ENCODE data around the gene RAB3A. TPM values are rescaled to one million over a fixed set of nuclear protein-coding genes. Genes with fewer than 3 reads are reported as not detected.
A peak's percentile ranks its signal among the peaks of the same experiment; 100 is the strongest.

Gene RAB3A
- total and polyA plus RNA-seq, 9 of the 15 experiments (the other 6 are each of a cell fraction or from before 2014, with no cell fraction given) = 0.17 to 5.1 (median 0.90) TPM; not detected in 1

GRCh38 chr19:18208098-18208951 is 4.5 kb upstream of the RAB3A start (continued):
- TF ChIP-seq JUNB (CRISPR knock-in tag; conservative IDR thresholded peaks at IDR 0.05) (no peak), SAFB2 (IDR thresholded peaks at IDR 0.05; ENCODE audit: borderline replicate concordance, low read depth, low read length, severe bottlenecking) (no peak), TEAD4 (IDR thresholded peaks at IDR 0.05; ENCODE audit: low read length) (no peak), TEAD4 (CRISPR knock-in tag; IDR thresholded peaks at IDR 0.05; ENCODE audit: borderline replicate concordance) (no peak), HMG20B (CRISPR knock-in tag; IDR thresholded peaks at IDR 0.05) (no peak), GATAD2A (IDR thresholded peaks at IDR 0.05) (no peak), DNMT1 (IDR thresholded peaks at IDR 0.05) (no peak), BHLHE40 (IDR thresholded peaks at IDR 0.05; ENCODE audit: low read length) (peak; percentile 32; the same call in 1 of the 2 replicates), BRD9 (IDR thresholded peaks at IDR 0.05; ENCODE audit: low read depth, partially characterized antibody) (no peak), ILF3 (IDR thresholded peaks at IDR 0.05; ENCODE audit: borderline replicate concordance) (no peak), TCF7L2 (IDR thresholded peaks at IDR 0.05; ENCODE audit: low read depth, low read length) (no peak), SETDB1 (IDR thresholded peaks at IDR 0.05; ENCODE audit: low read length) (no peak), ERF (CRISPR knock-in tag; IDR thresholded peaks at IDR 0.05) (no peak), MEIS2 (IDR thresholded peaks at IDR 0.05; ENCODE audit: partially characterized antibody) (no peak), KDM1A (IDR thresholded peaks at IDR 0.05) (peak in 1 of 2 experiments; percentile 57; a peak in 1 of 4 replicates), CC2D1A (IDR thresholded peaks at IDR 0.05) (peak; percentile 76; the same call in 1 of the 2 replicates), ZNF124 (CRISPR knock-in tag; IDR thresholded peaks at IDR 0.05) (no peak), CHD2 (IDR thresholded peaks at IDR 0.05; ENCODE audit: low read depth, low read length) (no peak), MYC (IDR thresholded peaks at IDR 0.05; ENCODE audit: low read depth, low read length) (0 out of 2 replicates have a peak, but pooled peaks have one; percentile 32), MYC (CRISPR knock-in tag; IDR thresholded peaks at IDR 0.05; ENCODE audit: borderline replicate concordance, low read depth) (no peak), SNRNP70 (optimal IDR thresholded peaks at IDR 0.05; ENCODE audit: low read depth, low read length) (no peak), EGR1 (conservative IDR thresholded peaks at IDR 0.05) (no peak), ZC3H8 (IDR thresholded peaks at IDR 0.05) (no peak), NCOA6 (IDR thresholded peaks at IDR 0.05) (no peak), ZNF253 (CRISPR knock-in tag; conservative IDR thresholded peaks at IDR 0.05) (no peak)
- TF ChIP-seq, protein P1, sequence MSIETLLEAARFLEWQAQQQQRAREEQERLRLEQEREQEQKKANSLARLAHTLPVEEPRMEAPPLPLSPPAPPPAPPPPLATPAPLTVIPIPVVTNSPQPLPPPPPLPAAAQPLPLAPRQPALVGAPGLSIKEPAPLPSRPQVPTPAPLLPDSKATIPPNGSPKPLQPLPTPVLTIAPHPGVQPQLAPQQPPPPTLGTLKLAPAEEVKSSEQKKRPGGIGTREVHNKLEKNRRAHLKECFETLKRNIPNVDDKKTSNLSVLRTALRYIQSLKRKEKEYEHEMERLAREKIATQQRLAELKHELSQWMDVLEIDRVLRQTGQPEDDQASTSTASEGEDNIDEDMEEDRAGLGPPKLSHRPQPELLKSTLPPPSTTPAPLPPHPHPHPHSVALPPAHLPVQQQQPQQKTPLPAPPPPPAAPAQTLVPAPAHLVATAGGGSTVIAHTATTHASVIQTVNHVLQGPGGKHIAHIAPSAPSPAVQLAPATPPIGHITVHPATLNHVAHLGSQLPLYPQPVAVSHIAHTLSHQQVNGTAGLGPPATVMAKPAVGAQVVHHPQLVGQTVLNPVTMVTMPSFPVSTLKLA (conservative IDR thresholded peaks at IDR 0.05) = no peak
- TF ChIP-seq, protein P2, sequence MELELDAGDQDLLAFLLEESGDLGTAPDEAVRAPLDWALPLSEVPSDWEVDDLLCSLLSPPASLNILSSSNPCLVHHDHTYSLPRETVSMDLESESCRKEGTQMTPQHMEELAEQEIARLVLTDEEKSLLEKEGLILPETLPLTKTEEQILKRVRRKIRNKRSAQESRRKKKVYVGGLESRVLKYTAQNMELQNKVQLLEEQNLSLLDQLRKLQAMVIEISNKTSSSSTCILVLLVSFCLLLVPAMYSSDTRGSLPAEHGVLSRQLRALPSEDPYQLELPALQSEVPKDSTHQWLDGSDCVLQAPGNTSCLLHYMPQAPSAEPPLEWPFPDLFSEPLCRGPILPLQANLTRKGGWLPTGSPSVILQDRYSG (tag; conservative IDR thresholded peaks at IDR 0.05; ENCODE audit: low read depth) = no peak
- TF ChIP-seq, protein P3, sequence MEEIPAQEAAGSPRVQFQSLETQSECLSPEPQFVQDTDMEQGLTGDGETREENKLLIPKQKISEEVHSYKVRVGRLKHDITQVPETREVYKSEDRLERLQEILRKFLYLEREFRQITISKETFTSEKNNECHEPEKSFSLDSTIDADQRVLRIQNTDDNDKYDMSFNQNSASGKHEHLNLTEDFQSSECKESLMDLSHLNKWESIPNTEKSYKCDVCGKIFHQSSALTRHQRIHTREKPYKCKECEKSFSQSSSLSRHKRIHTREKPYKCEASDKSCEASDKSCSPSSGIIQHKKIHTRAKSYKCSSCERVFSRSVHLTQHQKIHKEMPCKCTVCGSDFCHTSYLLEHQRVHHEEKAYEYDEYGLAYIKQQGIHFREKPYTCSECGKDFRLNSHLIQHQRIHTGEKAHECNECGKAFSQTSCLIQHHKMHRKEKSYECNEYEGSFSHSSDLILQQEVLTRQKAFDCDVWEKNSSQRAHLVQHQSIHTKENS (CRISPR knock-in tag; IDR thresholded peaks at IDR 0.05) = no peak
